Prostate gland (tissue), 2 donors: Measurements from ENCODE around the gene MGST3. TPM values are rescaled to one million over a fixed set of nuclear protein-coding genes. Genes with fewer than 3 reads are reported as not detected.

Source experiments
- DNase-seq: peaks from one replicate; pipeline ENCODE4 v3.0.0-alpha.2; 2019; ENCODE audit warnings: low spot score
- H3K27ac ChIP-seq, 2 donors: fragments of 200-600 bp; sonication (generic); 2 replicates each; pipeline ENCODE4 v1.5.1; 2017 to 2019
- H3K27me3 ChIP-seq: fragments of 200-600 bp; sonication (generic); replicated peaks from 2 replicates; pipeline ENCODE4 v1.5.1; 2019; ENCODE audit not compliant: insufficient read depth
- H3K36me3 ChIP-seq, 2 donors: fragments of 200-600 bp; sonication (generic); 1 replicate in 1 of 2; 2 replicates in 1 of 2; pipeline versions ENCODE4 v1.5.1 to v1.8.1; 2017 to 2019
- H3K4me1 ChIP-seq: fragments of 200-600 bp; sonication (generic); replicated peaks from 2 replicates; pipeline ENCODE4 v1.5.1; 2019
- H3K4me3 ChIP-seq, 2 donors: fragments of 200-600 bp; sonication (generic); 2 replicates each; pipeline ENCODE4 v1.5.1; 2017 to 2019
- H3K9me3 ChIP-seq: fragments of 200-600 bp; sonication (generic); 2 replicates; pipeline ENCODE4 v1.5.1; 2017
- CTCF ChIP-seq, 4 experiments: fragments of 200-600 bp in 2 of 4; fragments of 450-650 bp in 2 of 4; sonication (generic) in 2 of 4; IDR thresholded peaks; 1 replicate in 3 of 4; 2 replicates in 1 of 4; pipeline ENCODE4 v1.5.1; 2016 to 2019; ENCODE audit warnings: antibody characterized with exemption in 4 of 4, mild to moderate bottlenecking in 2 of 4, moderate library complexity in 2 of 4
- POLR2A ChIP-seq: fragments of 450-650 bp; IDR thresholded peaks from one replicate; pipeline ENCODE4 v1.6.1; 2016; ENCODE audit warnings: antibody characterized with exemption, mild to moderate bottlenecking
- POLR2AphosphoS5 ChIP-seq: sonication (generic); formaldehyde crosslinking; IDR thresholded peaks from one replicate; pipeline ENCODE4 v1.6.1; 2017; ENCODE audit warnings: antibody characterized with exemption
- WGBS: methylation state at CpG from one replicate; pipeline ENCODE4 v1.1.5; 2018; 5-methylcytosine and 5-hydroxymethylcytosine counted together
- intact Hi-C: fragments of 100-400 bp; cut with DNase I; formaldehyde crosslinking; loops from one replicate; pipeline ENCODE4 v1.14.2; 2022
- total RNA-seq, 2 donors: library from RNA; depleted of rRNA; stranded (reverse); fragments of >200 nt; gene quantifications; one replicate each; pipeline ENCODE4 v1.1.0, GENCODE V29; 2016

Gene MGST3
- total RNA-seq, 2 donors from 2014 or later: 209 to 270 TPM

DNA sequence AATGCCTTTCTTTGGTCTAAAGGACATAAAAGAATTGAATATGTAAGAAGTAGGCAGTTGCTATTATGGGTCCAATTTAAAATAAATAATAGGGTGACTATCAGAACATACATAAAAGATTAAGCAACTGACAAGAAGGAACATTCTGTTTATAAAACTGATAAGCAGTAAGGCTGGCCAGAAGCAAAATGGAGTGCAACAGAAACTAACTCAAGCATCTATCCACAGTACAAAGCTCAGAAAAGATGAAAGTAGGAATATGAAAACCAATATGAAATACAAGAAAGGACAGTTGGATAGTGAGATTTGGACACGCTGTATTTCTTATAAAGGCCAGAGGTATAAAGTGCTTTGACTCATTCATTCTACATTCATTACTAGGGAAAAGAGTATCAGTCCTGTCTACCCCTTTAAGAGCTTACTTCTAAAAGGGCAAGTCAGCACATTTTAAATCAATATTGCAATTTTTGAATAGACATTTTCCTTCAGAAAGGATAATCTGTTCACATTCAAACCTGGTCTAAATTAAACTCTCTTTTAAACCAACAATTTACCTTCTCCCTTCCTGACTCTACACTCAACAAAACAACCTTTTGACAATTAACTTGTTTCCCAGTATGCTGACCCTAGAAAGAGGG is 52.9 kb downstream of the MGST3 start:
- DNase-seq: no peak
- Histone ChIP-seq H3K4me1 (no peaks in the 10 kb centered on the region), H3K4me3 (no peak overlapping the region), H3K9me3 (no peaks in the 10 kb centered on the region), H3K36me3 (peaks cover 0 to 11% of the 10 kb centered on the region in 2 donors), H3K27me3 (no peaks in the 10 kb centered on the region), H3K27ac (no peak overlapping the region)
- WGBS: 74% methylated on average over 1 of the region's 1 CpG
- no peak for TF ChIP-seq POLR2AphosphoS5
- TF ChIP-seq POLR2A: no peak
- no peak for TF ChIP-seq CTCF (IDR thresholded peaks at IDR 0.05)
- intact Hi-C loops: no loop called here

GRCh38 chr1:165686121-165686970 is 55.3 kb downstream of the MGST3 start:
- TF ChIP-seq CTCF (IDR thresholded peaks at IDR 0.05) (no peak), POLR2AphosphoS5 (no peak), POLR2A (no peak)
- no peak overlapping the region for H3K27ac ChIP-seq
- 94% methylated on average over 6 of the region's 6 CpGs for whole genome bisulfite sequencing
- no peaks in the 10 kb centered on the region for H3K9me3 ChIP-seq
- no peak overlapping the region for H3K4me3 ChIP-seq
- no peaks in the 10 kb centered on the region for H3K27me3 ChIP-seq
- H3K36me3 ChIP-seq: no peaks in the 10 kb centered on the region
- intact Hi-C loops: no loop called here
- H3K4me1 ChIP-seq: no peaks in the 10 kb centered on the region
- no peak for DNase-seq

- DNase-seq: no peak
- Histone ChIP-seq H3K27me3 (no peaks in the 10 kb centered on the region), H3K4me1 (no peaks in the 10 kb centered on the region), H3K27ac (no peak overlapping the region), H3K4me3 (no peak overlapping the region), H3K36me3 (no peaks in the 10 kb centered on the region), H3K9me3 (no peaks in the 10 kb centered on the region)
- intact Hi-C loops: no loop called here
- no peak for TF ChIP-seq POLR2A
- no peak for TF ChIP-seq CTCF (IDR thresholded peaks at IDR 0.05)
- TF ChIP-seq POLR2AphosphoS5: no peak
- WGBS: 95% methylated on average over 2 of the region's 2 CpGs
Measured at GRCh38 chr1:165686971-165687433, 56.0 kb downstream of the MGST3 start.

DNA sequence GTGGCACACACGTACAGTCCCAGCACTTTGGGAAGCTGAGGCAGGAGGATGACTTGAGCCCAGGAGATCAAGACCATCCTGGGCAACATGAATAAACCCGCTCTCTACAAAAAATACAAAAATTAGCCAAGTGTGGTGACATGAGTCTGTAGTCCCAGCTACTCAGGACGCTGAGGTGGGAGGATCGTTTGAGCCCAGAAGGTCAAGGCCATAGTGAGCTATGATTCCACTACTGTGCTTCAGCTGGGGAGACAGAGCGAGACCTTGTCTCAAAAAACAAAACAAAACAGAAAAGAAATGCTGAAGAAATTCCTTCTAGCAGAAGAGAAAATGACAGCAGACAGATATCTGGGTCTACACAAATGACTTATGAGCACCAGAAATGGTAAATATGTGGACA is 57.0 kb downstream of the MGST3 start:
- Histone ChIP-seq H3K36me3 (no peaks in the 10 kb centered on the region), H3K27me3 (no peaks in the 10 kb centered on the region), H3K9me3 (no peaks in the 10 kb centered on the region), H3K27ac (no peak overlapping the region), H3K4me3 (no peak overlapping the region), H3K4me1 (no peaks in the 10 kb centered on the region)
- WGBS: 94% methylated on average over 5 of the region's 5 CpGs
- no peak for DNase-seq
- intact Hi-C loops: no loop called here
- no peak for TF ChIP-seq CTCF (IDR thresholded peaks at IDR 0.05)
- no peak for TF ChIP-seq POLR2A
- TF ChIP-seq POLR2AphosphoS5: no peak
